HepG2 (cell line): ENCODE data around the gene RAB28. TPM values are rescaled to one million over a fixed set of nuclear protein-coding genes. Genes with fewer than 3 reads are reported as not detected.

Source experiments
- ATAC-seq: fragments of 200-7000 bp; cut with Tn5 transposase; 3 replicates; pipeline ENCODE4 v1.9.1; 2020; ENCODE audit warnings: mild to moderate bottlenecking, moderate library complexity
- BruUV-seq: library from RNA; stranded (reverse); fragments of 400-500 nt; replicated peaks from 2 replicates; lab custom pipeline; 2021; lab: Mats Ljungman, UMichigan
- CTCF ChIA-PET: fragments of 300-600 bp; formaldehyde crosslinking; extraction: SDS; loops from one replicate; lab custom pipeline; 2021; ENCODE audit warnings: low total read pairs, inconsistent platforms, low intra/inter-chr PET ratio; lab: Yijun Ruan, JAX
- POLR2A ChIA-PET: fragments of 350-600 bp; sonication (Branson Sonifier 250); formaldehyde crosslinking; loops from one replicate; lab custom pipeline; 2020; ENCODE audit warnings: antibody characterized with exemption, inconsistent platforms; lab: Yijun Ruan, JAX
- DNase-seq: peaks from one replicate; pipeline ENCODE4 v3.0.0-alpha.2; 2015; ENCODE audit warnings: low spot score
- FAIRE-seq: peaks from 3 replicates; lab custom pipeline; 2011; peaks lifted over from hg19 to GRCh38; lab: Jason Lieb, UNC
- H2AFZ ChIP-seq: one replicate; pipeline ENCODE4 v1.6.1; 2011; ENCODE audit warnings: low read length, inconsistent platforms
- H3K27ac ChIP-seq: fragments of 300-600 bp; 3 replicates; pipeline ENCODE4 v1.8.0; 2011; ENCODE audit warnings: mixed run types, mild to moderate bottlenecking, mixed read lengths, low read length, inconsistent platforms; ENCODE audit not compliant: insufficient read depth; ENCODE audit errors: extremely low read length
- H3K27me3 ChIP-seq, 2 experiments: fragments of 200-600 bp in 1 of 2; 2 replicates in 1 of 2; 3 replicates in 1 of 2; pipeline versions ENCODE4 v1.6.0 to v1.8.0; 2011; ENCODE audit warnings: low read length in 2 of 2, mild to moderate bottlenecking in 2 of 2, moderate library complexity in 2 of 2, inconsistent platforms in 1 of 2; ENCODE audit not compliant: insufficient read depth in 2 of 2, control insufficient read depth in 1 of 2
- H3K36me3 ChIP-seq, 2 experiments: fragments of 200-600 bp in 1 of 2; replicated peaks in 1 of 2; 2 replicates in 1 of 2; 3 replicates in 1 of 2; pipeline versions ENCODE4 v1.5.1 to v1.8.0; 2011; ENCODE audit warnings: low read length in 2 of 2, inconsistent platforms in 1 of 2; ENCODE audit not compliant: insufficient read depth in 2 of 2, control insufficient read depth in 1 of 2
- H3K4me1 ChIP-seq: 2 replicates; pipeline ENCODE4 v1.5.1; 2012; ENCODE audit warnings: low read length, inconsistent platforms; ENCODE audit not compliant: insufficient read depth
- H3K4me2 ChIP-seq: 2 replicates; pipeline ENCODE4 v1.6.0; 2011; ENCODE audit warnings: low read depth, low read length, inconsistent platforms
- H3K4me3 ChIP-seq, 3 experiments: fragments of 200-600 bp in 1 of 3; sonication (generic), shearing (Covaris generic) in 1 of 3; replicated peaks in 1 of 3; 2 replicates each; pipeline ENCODE4 v1.5.1; 2011 to 2016; ENCODE audit warnings: low read length in 3 of 3, inconsistent platforms in 2 of 3, low read depth in 2 of 3, mild to moderate bottlenecking in 2 of 3, control low read depth in 1 of 3, mixed read lengths in 1 of 3; ENCODE audit not compliant: insufficient read depth in 1 of 3
- H3K79me2 ChIP-seq: one replicate; pipeline ENCODE4 v1.6.1; 2011; ENCODE audit warnings: low read length, inconsistent platforms; ENCODE audit not compliant: insufficient read depth
- H3K9ac ChIP-seq: 2 replicates; pipeline ENCODE4 v1.6.0; 2011; ENCODE audit warnings: mild to moderate bottlenecking, low read depth, low read length, inconsistent platforms; ENCODE audit not compliant: insufficient read depth
- H3K9me3 ChIP-seq: 2 replicates; pipeline ENCODE4 v1.5.1; 2012; ENCODE audit warnings: mild to moderate bottlenecking, low read length
- H4K20me1 ChIP-seq: 2 replicates; pipeline ENCODE4 v1.6.0; 2011; ENCODE audit warnings: inconsistent platforms, mild to moderate bottlenecking, low read length, moderate library complexity; ENCODE audit not compliant: insufficient read depth
- ARID5B ChIP-seq: IDR thresholded peaks from 2 replicates; pipeline ENCODE4 v1.4.0; 2020; ENCODE audit warnings: mild to moderate bottlenecking, missing genetic modification reagents
- DMAP1 ChIP-seq: IDR thresholded peaks from 2 replicates; pipeline ENCODE4 v1.6.1; 2016
- REST ChIP-seq, 2 experiments: IDR thresholded peaks; 2 replicates each; pipeline ENCODE4 v1.6.1; 2011 to 2012; ENCODE audit warnings: low read length in 2 of 2, borderline replicate concordance in 1 of 2, low read depth in 1 of 2, mild to moderate bottlenecking in 1 of 2, moderate library complexity in 1 of 2
- WGBS: methylation state at CpG from one replicate; pipeline ENCODE4 v1.1.6; 2017; ENCODE audit warnings: low lambda C conversion rate; 5-methylcytosine and 5-hydroxymethylcytosine counted together
- in situ Hi-C: cut with HindIII; loops from 2 replicates; pipeline ENCODE4 v1.10.0; 2017; ENCODE audit warnings: low pct_unique_long_range_greater_than_20kb; ENCODE audit not compliant: extremely low pct_ligation_motif_present
- intact Hi-C: fragments of 100-400 bp; cut with micrococcal nuclease; formaldehyde crosslinking; loops from one replicate; pipeline ENCODE4 v1.10.0; 2022; ENCODE audit not compliant: unreplicated experiment
- polyA plus RNA-seq, 8 experiments: library from polyadenylated mRNA; depleted of rRNA in 3 of 8; stranded (reverse) in 7 of 8; unstranded in 1 of 8; fragments of >200 nt; fragmentation: Illumina TruSeq in 4 of 8; extraction: Trizol in 4 of 8; gene quantifications; 2 replicates each; pipeline versions ENCODE4 v1.2.1 to v1.2.3, GENCODE V29; 2011 to 2016; ENCODE audit warnings: low read depth in 4 of 8, missing spikeins in 1 of 8, mixed read lengths in 1 of 8; ENCODE audit not compliant: insufficient read depth in 1 of 8
- total RNA-seq, 5 experiments: library from RNA; depleted of rRNA; stranded (reverse); fragments of >200 nt; fragmentation: Illumina TruSeq; extraction: Trizol; gene quantifications; 2 replicates each; pipeline ENCODE4 v1.2.3, GENCODE V29; 2016; ENCODE audit warnings: low read depth in 1 of 5

RAB28 gene
- total and polyA plus RNA-seq, 2 of the 13 experiments (the other 11 are each of a cell fraction or from before 2014, with no cell fraction given): 11.8 to 18.2 TPM

GRCh38 chr4:13523105-13523477 is 39.0 kb upstream of the RAB28 start:
- Histone ChIP-seq H3K9ac (no peak overlapping the region), H3K27me3 (peaks cover 9 to 60% of the 10 kb centered on the region in 2 experiments; a peak in 4 of 5 replicates), H3K79me2 (no peaks in the 10 kb centered on the region), H3K4me3 (peak overlapping the region in 1 of 3 experiments; percentile 50; a peak in 1 of 6 replicates), H4K20me1 (no peaks in the 10 kb centered on the region), H3K4me1 (no peaks in the 10 kb centered on the region), H3K9me3 (no peaks in the 10 kb centered on the region), H3K27ac (no peak overlapping the region), H3K36me3 (no peaks in the 10 kb centered on the region), H2AFZ (no peak overlapping the region), H3K4me2 (peak overlapping the region; percentile 55; the same call in 1 of the 2 replicates)
- in situ Hi-C loops (no loop called here), intact Hi-C loops (no loop called here)
- FAIRE-seq (no peak), DNase-seq (no peak), ATAC-seq (peak; percentile 41)
- no TSS peak for BruUV-seq
- CTCF ChIA-PET: no interaction called here
- TF ChIP-seq DMAP1 (CRISPR knock-in tag): no peak
- TF ChIP-seq REST (IDR thresholded peaks at IDR 0.05; ENCODE audit: borderline replicate concordance in 1 of 2, low read depth in 1 of 2, low read length in 2 of 2): no peak
- TF ChIP-seq ARID5B: no peak
- POLR2A ChIA-PET: no interaction called here
- WGBS: 64% methylated on average over 15 of the region's 17 CpGs
